Upper lobe of left lung (tissue), 6 donors: ENCODE results near the gene CLSTN3. TPM values are rescaled to one million over a fixed set of nuclear protein-coding genes. Genes with fewer than 3 reads are reported as not detected.
"Not testable (repeated sequence)": the region's sequence is repeated elsewhere in the genome, so short reads cannot be mapped to it uniquely, and the experiment has no call there.

Source experiments
- ATAC-seq, 2 donors: fragments of 200-7000 bp; cut with Tn5 transposase; one replicate each; pipeline ENCODE4 v1.9.1; 2022; ENCODE audit warnings: mild to moderate bottlenecking in 2 of 2, moderate library complexity in 2 of 2; ENCODE audit not compliant: low FRiP score in 2 of 2
- DNase-seq, 2 donors: peaks; one replicate each; pipeline ENCODE4 v3.0.0-alpha.2; 2019 to 2020
- H3K27ac ChIP-seq, 4 donors: fragments of 200-600 bp; sonication (generic); one replicate each; pipeline ENCODE4 v1.5.1; 2016 to 2019
- H3K27me3 ChIP-seq, 4 donors: fragments of 200-600 bp; sonication (generic); one replicate each; pipeline ENCODE4 v1.5.1; 2017 to 2019
- H3K36me3 ChIP-seq, 4 donors: fragments of 200-600 bp; sonication (generic); one replicate each; pipeline ENCODE4 v1.5.1; 2016 to 2019
- H3K4me1 ChIP-seq, 4 donors: fragments of 200-600 bp; sonication (generic); one replicate each; pipeline ENCODE4 v1.5.1; 2018 to 2019
- H3K4me3 ChIP-seq, 4 donors: fragments of 200-600 bp; sonication (generic); one replicate each; pipeline ENCODE4 v1.5.1; 2017 to 2019; ENCODE audit warnings: mild to moderate bottlenecking in 2 of 4, moderate library complexity in 1 of 4
- H3K9me3 ChIP-seq, 4 donors: fragments of 200-600 bp; sonication (generic); one replicate each; pipeline ENCODE4 v1.5.1; 2018 to 2019
- EP300 ChIP-seq, 4 donors: sonication (generic); formaldehyde crosslinking; IDR thresholded peaks; one replicate each; pipeline ENCODE4 v1.5.1; 2017; ENCODE audit warnings: antibody characterized with exemption in 4 of 4, control low read depth in 2 of 4
- POLR2A ChIP-seq, 4 donors: fragments of 450-650 bp; IDR thresholded peaks; one replicate each; pipeline ENCODE4 v1.5.1; 2016 to 2017; ENCODE audit warnings: antibody characterized with exemption in 4 of 4, mild to moderate bottlenecking in 2 of 4
- POLR2AphosphoS5 ChIP-seq, 2 donors: sonication (generic); formaldehyde crosslinking; IDR thresholded peaks; one replicate each; pipeline ENCODE4 v1.5.1; 2017; ENCODE audit warnings: antibody characterized with exemption in 2 of 2
- WGBS, 2 donors: methylation state at CpG; one replicate each; pipeline ENCODE4 v1.1.5; 2017 to 2018; 5-methylcytosine and 5-hydroxymethylcytosine counted together
- total RNA-seq, 6 donors: library from RNA; depleted of rRNA in 4 of 6; stranded (reverse); fragments of >200 nt in 4 of 6; gene quantifications; one replicate each; pipeline versions ENCODE4 v1.1.0 to v1.2.1, GENCODE V29; 2016 to 2021
- TF ChIP-seq, protein P1 (sequence below), 6 experiments: fragments of 450-650 bp in 4 of 6; fragments of 200-600 bp in 2 of 6; sonication (generic) in 2 of 6; IDR thresholded peaks; one replicate each; pipeline ENCODE4 v1.5.1; 2016 to 2019; ENCODE audit warnings: antibody characterized with exemption in 6 of 6
- donor health status: DM: no; HTN: no; CAD: no; lungs with moderate emphysema.
- donor health status: DM: no; HTN: yes; CAD: no; lungs with severe emphysema.

Gene CLSTN3
- total RNA-seq, 6 donors from 2014 or later = 14.4 to 111 (median 39.0) TPM

DNA sequence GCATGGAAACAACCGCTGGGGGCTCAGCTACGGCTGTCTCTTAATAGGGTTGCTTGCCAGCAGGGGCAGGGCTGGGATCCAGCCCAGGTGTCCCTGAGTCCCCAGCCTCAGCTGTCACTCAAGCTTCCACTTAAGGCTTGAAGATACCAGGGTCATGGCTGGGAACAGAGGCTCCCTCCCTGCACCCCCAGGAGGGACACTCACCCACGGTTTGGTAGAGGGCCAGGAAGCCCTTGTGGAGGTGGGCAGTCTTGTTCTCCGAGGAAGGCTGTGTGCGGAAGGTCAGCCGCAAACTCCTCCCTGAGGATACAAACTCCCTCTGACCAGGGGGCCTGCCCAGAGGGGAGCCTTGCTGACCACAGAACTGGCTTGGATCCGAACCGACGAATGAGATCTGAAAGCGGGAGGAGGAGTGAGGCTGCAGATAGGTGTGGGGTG lies 28.5 kb upstream of the CLSTN3 start:
- H3K4me3 ChIP-seq = no peak overlapping the region
- 79 to 89% methylated on average over 6 to 10 of the region's 10 CpGs for WGBS, 2 donors
- H3K27ac ChIP-seq = peak overlapping the region in 2 of 4 donors; percentile 7 to 16
- peaks cover 6 to 58% (median 24%) of the 10 kb centered on the region in 4 donors for H3K36me3 ChIP-seq
- no peaks in the 10 kb centered on the region for H3K27me3 ChIP-seq
- no peaks in the 10 kb centered on the region for H3K9me3 ChIP-seq
- DNase-seq (peak in 1 of 2 donors; percentile 16), ATAC-seq (peak in 1 of 2 donors; percentile 50)
- TF ChIP-seq, protein P1, sequence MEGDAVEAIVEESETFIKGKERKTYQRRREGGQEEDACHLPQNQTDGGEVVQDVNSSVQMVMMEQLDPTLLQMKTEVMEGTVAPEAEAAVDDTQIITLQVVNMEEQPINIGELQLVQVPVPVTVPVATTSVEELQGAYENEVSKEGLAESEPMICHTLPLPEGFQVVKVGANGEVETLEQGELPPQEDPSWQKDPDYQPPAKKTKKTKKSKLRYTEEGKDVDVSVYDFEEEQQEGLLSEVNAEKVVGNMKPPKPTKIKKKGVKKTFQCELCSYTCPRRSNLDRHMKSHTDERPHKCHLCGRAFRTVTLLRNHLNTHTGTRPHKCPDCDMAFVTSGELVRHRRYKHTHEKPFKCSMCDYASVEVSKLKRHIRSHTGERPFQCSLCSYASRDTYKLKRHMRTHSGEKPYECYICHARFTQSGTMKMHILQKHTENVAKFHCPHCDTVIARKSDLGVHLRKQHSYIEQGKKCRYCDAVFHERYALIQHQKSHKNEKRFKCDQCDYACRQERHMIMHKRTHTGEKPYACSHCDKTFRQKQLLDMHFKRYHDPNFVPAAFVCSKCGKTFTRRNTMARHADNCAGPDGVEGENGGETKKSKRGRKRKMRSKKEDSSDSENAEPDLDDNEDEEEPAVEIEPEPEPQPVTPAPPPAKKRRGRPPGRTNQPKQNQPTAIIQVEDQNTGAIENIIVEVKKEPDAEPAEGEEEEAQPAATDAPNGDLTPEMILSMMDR (IDR thresholded peaks at IDR 0.05) = no peak
- TF ChIP-seq EP300 (IDR thresholded peaks at IDR 0.05) (no peak), POLR2AphosphoS5 (IDR thresholded peaks at IDR 0.05) (no peak), POLR2A (IDR thresholded peaks at IDR 0.05) (no peak)
- peaks cover 0 to 8% (median 1%) of the 10 kb centered on the region in 4 donors for H3K4me1 ChIP-seq

DNA sequence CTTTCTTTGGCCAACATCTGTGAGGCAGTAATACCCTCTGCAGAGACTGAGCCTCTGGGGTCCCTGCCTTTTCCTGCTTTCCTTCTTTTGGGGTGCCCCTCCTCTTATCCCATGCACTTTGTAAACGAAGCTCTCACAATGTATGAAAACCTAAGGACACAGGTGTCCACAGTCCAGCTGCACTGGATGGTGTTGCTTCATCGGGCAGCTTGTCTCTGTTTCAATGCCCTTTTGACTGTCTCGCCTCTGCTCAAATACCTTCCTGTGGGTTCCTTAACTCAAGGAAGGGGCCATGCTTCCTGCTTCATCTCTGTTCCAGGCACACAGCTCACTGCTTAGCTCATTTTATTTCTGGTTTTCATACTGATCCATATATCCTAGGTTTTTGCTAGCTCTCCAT lies 27.6 kb upstream of the CLSTN3 start:
- H3K36me3 ChIP-seq = peaks cover 6 to 55% (median 22%) of the 10 kb centered on the region in 4 donors
- no peaks in the 10 kb centered on the region for H3K27me3 ChIP-seq
- H3K4me3 ChIP-seq = no peak overlapping the region
- DNase-seq = no peak
- WGBS, 2 donors = 69 to 81% methylated on average over 3 of the region's 3 CpGs
- H3K27ac ChIP-seq = peak overlapping the region in 1 of 4 donors; percentile 21
- no peak for ATAC-seq
- no peaks in the 10 kb centered on the region for H3K9me3 ChIP-seq
- peaks cover 6 to 17% (median 8%) of the 10 kb centered on the region in 4 donors for H3K4me1 ChIP-seq
- TF ChIP-seq EP300 (IDR thresholded peaks at IDR 0.05) (no peak), POLR2A (IDR thresholded peaks at IDR 0.05) (no peak), POLR2AphosphoS5 (IDR thresholded peaks at IDR 0.05) (no peak)
- TF ChIP-seq, protein P1 (IDR thresholded peaks at IDR 0.05) = no peak

DNA sequence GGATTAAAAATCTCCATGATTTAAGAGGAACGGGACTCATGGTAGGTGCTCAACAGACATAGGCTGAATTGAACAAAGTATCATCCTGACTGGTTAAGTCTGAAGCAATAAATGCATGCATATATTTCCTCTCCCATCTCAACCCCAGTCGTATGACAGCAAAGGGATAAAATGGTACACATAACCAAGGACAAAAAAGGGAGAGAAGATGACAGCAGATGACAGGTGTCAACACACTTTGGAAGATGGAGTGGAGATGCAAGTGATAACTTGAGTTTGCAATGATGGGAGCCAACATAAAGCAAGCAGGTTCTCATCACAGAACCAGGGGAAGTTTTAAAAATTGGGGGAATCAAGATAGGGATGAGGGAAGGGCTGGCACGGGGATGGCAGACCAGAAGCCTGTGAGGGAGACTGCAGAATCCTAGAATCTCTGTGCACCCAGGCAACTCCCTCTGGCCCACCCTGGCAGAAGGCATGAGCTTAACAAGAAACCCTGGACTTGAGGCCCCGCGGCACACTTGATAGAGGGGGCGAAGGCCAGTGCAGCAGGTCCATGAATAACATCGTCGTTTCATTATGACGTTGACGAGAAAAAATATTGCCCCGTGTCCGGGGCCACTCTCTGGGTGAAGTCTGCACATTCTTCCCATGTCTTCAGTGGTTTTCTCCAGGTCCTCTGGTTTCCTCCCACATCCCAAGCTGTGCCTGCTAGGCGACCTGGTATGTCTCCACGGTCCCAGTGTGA lies 26.2 kb upstream of the CLSTN3 start:
- no peaks in the 10 kb centered on the region for H3K9me3 ChIP-seq
- WGBS, 2 donors = 93 to 96% methylated on average over 14 of the region's 14 CpGs
- H3K36me3 ChIP-seq = peaks cover 6 to 43% (median 17%) of the 10 kb centered on the region in 4 donors
- H3K4me1 ChIP-seq = peaks cover 10 to 21% (median 14%) of the 10 kb centered on the region in 4 donors
- no peak for ATAC-seq
- no peak overlapping the region for H3K4me3 ChIP-seq
- no peaks in the 10 kb centered on the region for H3K27me3 ChIP-seq
- peak in 1 of 2 donors; percentile 18 for DNase-seq
- TF ChIP-seq POLR2AphosphoS5 (IDR thresholded peaks at IDR 0.05) (no peak), POLR2A (IDR thresholded peaks at IDR 0.05) (no peak), EP300 (IDR thresholded peaks at IDR 0.05) (no peak)
- TF ChIP-seq, protein P1 (IDR thresholded peaks at IDR 0.05) = no peak
- H3K27ac ChIP-seq = no peak overlapping the region

DNA sequence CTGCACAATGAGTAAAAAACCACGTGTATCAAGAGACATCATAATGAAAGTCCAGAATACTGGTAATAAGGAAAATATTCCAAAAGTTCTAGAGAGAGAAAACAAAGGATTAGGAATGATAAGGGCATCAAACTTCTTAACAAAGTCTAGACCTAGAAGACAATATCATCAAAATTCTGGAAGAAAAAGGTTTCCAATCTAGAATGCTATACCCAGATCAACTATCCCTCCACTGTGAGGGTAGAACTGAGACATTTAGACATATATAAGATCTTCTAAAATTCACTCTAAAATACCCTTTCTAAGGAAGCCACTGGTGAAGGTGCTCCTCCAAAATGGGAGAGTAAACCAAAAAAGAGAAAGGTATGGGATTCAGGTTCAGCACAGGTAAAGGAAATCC lies 24.1 kb upstream of the CLSTN3 start:
- 88 to 94% methylated on average over 1 of the region's 1 CpG for WGBS, 2 donors
- Histone ChIP-seq H3K9me3 (no peaks in the 10 kb centered on the region), H3K27ac (peak overlapping the region in 1 of 4 donors; percentile 13), H3K27me3 (no peaks in the 10 kb centered on the region), H3K36me3 (peaks cover 0 to 27% (median 9%) of the 10 kb centered on the region in 4 donors), H3K4me1 (peaks cover 17 to 33% (median 21%) of the 10 kb centered on the region in 4 donors), H3K4me3 (no peak overlapping the region)
- no peak for DNase-seq
- TF ChIP-seq, protein P1 (IDR thresholded peaks at IDR 0.05) = no peak
- TF ChIP-seq POLR2A (IDR thresholded peaks at IDR 0.05) = no peak
- no peak for TF ChIP-seq EP300 (IDR thresholded peaks at IDR 0.05)
- TF ChIP-seq POLR2AphosphoS5 (IDR thresholded peaks at IDR 0.05) = no peak
- ATAC-seq = no peak

DNA sequence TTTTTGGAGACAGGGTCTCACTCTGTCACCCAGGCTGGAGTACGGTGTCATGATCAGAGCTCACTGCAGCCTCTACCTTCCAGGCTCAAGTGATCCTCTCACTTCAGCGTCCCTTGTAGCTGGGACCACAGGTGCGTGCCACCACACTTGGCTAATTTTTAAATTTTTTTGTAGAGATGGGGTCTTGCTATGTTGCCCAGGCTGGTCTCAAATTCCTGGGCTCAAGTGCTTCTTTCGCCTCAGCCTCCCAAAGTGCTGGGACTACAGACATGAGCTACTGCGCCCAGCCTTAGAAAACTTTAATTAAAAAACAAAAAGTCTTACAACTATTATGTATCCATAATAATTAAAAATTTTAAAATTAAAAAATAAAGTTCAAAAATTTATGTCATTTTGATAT lies 23.0 kb upstream of the CLSTN3 start:
- 97 to 98% methylated on average over 5 of the region's 5 CpGs for WGBS, 2 donors
- Histone ChIP-seq H3K27ac (peak overlapping the region; percentile 95 to 99 (median 96)), H3K4me3 (peak overlapping the region in 3 of 4 donors; percentile 57 to 76 (median 70)), H3K4me1 (peaks cover 17 to 33% (median 21%) of the 10 kb centered on the region in 4 donors), H3K36me3 (peaks cover 0 to 24% (median 6%) of the 10 kb centered on the region in 4 donors)
- not testable (repeated sequence) for H3K9me3 ChIP-seq, DNase-seq, ATAC-seq, H3K27me3 ChIP-seq
